Measurements from ENCODE around the gene BHLHE41.

BHLHE41 gene

DNA sequence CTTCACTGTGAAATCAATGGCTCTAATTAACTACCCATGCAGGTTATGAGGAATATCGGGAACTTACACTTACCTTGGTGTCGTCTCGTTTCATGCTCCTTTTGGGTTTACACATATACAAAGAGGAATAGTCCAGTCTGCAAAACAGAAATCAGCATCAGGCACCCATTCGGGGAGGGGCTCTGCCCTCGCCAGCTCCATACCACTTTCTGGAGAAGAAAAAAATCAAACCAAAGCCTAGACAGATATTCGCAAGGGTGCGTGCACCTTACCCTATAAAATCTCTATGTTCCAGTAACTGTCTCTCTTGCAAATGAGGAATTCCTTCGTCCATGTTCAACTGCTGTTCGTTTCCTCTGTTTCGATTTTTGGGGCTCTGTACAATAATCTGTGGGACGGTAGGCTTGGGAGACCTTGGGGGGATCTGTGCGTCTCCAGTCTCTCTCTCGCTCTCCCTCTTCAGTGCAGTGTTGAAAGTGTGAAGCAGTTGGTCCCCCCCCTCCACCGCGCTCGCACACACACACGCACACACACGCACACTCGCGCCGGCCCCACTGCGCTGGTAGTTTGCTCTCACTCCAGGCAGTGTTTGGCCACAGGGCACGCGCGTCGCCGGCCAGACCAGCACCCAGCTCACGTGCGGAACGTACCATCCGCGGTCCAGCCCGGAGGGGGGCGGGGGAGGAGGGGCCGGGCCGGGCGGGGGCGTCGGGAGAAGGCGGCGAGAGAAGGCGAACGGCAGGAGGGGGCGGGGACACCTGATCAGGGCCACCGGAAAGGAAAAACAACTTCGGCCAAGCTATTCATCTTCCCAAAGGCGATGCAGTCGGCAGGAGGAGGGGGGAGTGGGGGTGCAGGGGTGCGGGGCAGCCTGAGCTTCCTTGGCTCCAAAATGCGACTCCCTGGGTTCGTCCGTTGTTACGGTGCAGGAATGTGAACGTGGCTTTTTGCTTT, at the start of gene BHLHE41:
TSS of gene BHLHE41 (minus strand) at position 592 of the 954 bp plus-strand sequence. CDS start at position 334, 258 bp downstream.
- Mint-ChIP-seq H3K9me3 (no peaks in the 10 kb centered on the region), H3K4me1 (peaks cover 24% of the 10 kb centered on the region), H3K4me3 (peak within 1 kb of the TSS; percentile 94 to 96 (median 95)), H3K27ac (peak within 1 kb of the TSS; percentile 14 to 55 (median 22)), H3K27me3 (ENCODE audit: low read depth) (peaks cover 89% of the 10 kb centered on the region), H3K36me3 (ENCODE audit: low read depth) (no peaks in the 10 kb centered on the region)
- TF ChIP-seq CTCF (IDR thresholded peaks at IDR 0.05; ENCODE audit: unreplicated experiment in 3 of 3) = no peak

DNA sequence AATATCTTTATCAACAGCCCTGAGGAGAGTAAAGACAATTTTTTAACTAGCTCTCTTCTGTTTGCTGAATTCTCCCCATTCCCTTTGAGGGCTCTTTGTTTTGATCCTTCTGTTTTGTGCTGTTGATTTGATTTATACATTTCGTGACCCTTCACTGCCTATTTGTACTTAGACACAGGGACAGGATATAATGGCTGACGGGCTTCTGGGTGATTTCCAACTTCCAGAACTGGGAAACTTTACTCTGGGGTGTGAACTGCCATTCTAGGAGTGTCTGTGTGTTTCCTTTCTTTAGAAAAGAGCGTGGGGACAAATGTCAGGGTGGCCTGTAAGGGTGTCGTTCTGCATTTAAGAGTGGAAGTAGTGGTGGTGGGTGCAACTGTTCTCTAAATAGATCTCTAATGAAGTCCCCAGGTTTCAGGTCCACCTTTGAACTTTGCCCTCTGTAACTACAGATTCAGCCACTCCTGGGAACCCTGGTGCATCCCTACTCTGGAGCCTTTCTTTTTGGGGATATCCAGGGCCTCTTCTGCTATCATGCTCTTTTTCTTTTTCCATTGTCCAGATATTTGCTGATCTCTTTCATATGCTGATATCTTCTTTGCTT, 48.2 kb upstream of the BHLHE41 start:
- H3K27me3 Mint-ChIP-seq (ENCODE audit: low read depth) = peaks cover 10% of the 10 kb centered on the region
- H3K27ac Mint-ChIP-seq = no peak overlapping the region
- no peaks in the 10 kb centered on the region for H3K4me1 Mint-ChIP-seq

DNA sequence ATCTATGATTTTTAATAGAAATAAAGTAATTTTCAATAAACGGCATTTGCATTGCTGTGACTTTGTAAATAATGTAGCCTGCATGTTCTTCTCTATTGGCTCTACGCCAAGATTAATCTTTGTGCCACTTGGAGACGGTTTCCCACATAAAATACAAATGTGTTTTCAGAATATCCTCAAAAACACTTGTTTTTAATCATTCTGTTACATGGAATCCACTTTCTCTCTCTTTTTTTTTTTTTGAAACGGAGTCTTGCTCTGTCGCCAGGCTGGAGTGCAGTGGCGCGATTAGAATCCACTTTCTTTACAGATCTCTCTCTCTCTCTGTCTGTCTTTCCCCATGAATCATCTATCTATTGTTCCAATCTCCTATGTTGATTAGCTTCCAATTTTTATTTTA, 47.7 kb upstream of the BHLHE41 start:
- H3K9me3 Mint-ChIP-seq = no peaks in the 10 kb centered on the region
- H3K27ac Mint-ChIP-seq = no peak overlapping the region
- no peaks in the 10 kb centered on the region for H3K4me1 Mint-ChIP-seq
- no peak for TF ChIP-seq CTCF (IDR thresholded peaks at IDR 0.05; ENCODE audit: unreplicated experiment in 3 of 3)
- H3K27me3 Mint-ChIP-seq (ENCODE audit: low read depth) = peaks cover 14% of the 10 kb centered on the region
- no peaks in the 10 kb centered on the region for H3K36me3 Mint-ChIP-seq (ENCODE audit: low read depth)
- no peak overlapping the region for H3K4me3 Mint-ChIP-seq

More for the DNA sequence above, 48.2 kb upstream of the BHLHE41 start:
- Mint-ChIP-seq H3K36me3 (ENCODE audit: low read depth) (no peaks in the 10 kb centered on the region), H3K4me3 (no peak overlapping the region), H3K9me3 (no peaks in the 10 kb centered on the region)
- no peak for TF ChIP-seq CTCF (IDR thresholded peaks at IDR 0.05; ENCODE audit: unreplicated experiment in 3 of 3)

GRCh38 chr12:26172013-26172412, 47.2 kb upstream of the BHLHE41 start:
- TF ChIP-seq CTCF (IDR thresholded peaks at IDR 0.05; ENCODE audit: unreplicated experiment in 3 of 3) = no peak
- no peaks in the 10 kb centered on the region for H3K9me3 Mint-ChIP-seq
- H3K4me3 Mint-ChIP-seq = no peak overlapping the region
- peaks cover 14% of the 10 kb centered on the region for H3K27me3 Mint-ChIP-seq (ENCODE audit: low read depth)
- no peak overlapping the region for H3K27ac Mint-ChIP-seq
- H3K4me1 Mint-ChIP-seq = no peaks in the 10 kb centered on the region
- H3K36me3 Mint-ChIP-seq (ENCODE audit: low read depth) = no peaks in the 10 kb centered on the region

DNA sequence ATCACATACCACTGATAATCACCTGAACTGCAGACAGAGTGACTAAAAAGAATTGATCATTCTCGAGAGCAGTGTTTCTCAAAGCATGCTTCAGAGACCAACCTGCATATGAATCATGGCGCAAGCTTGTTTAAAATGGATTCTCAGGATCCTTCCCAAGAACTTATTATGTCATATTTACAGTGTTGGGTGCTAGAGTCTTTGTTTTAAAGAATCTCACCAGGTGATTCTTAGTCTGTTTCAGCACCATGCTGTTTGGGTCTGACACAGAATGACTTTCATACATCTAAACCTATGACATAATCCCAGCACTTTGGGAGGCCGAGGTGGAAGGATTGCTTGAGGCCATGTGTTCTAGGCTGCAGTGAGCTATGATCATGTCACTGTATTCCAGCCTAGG, 39.3 kb upstream of the BHLHE41 start:
- H3K4me3 Mint-ChIP-seq = no peak overlapping the region
- H3K27me3 Mint-ChIP-seq (ENCODE audit: low read depth) = peaks cover 8% of the 10 kb centered on the region
- H3K4me1 Mint-ChIP-seq = no peaks in the 10 kb centered on the region
- H3K9me3 Mint-ChIP-seq = no peaks in the 10 kb centered on the region
- H3K27ac Mint-ChIP-seq = no peak overlapping the region
- TF ChIP-seq CTCF (IDR thresholded peaks at IDR 0.05; ENCODE audit: unreplicated experiment in 3 of 3) = no peak
- H3K36me3 Mint-ChIP-seq (ENCODE audit: low read depth) = no peaks in the 10 kb centered on the region

All from nephron (organoid).